Hematopoietic multipotent progenitor cell treated with erythropoietin and hydrocortisone succinate and interleukin-3 and kit ligand, for 4 days (in vitro differentiated cells): ENCODE measurements around the gene SARS1.
"Not testable (repeated sequence)": the region's sequence is repeated elsewhere in the genome, so short reads cannot be mapped to it uniquely, and the experiment has no call there.

Experiments used
- DNase-seq: peaks from one replicate; pipeline ENCODE4 v3.0.0-alpha.2; 2015

The SARS1 gene

GRCh38 chr1:109193653-109194590 lies 19.8 kb upstream of the SARS1 start:
- peak; percentile 80 for DNase-seq

- peak; percentile 18 for DNase-seq
Observed at GRCh38 chr1:109197158-109198042, 16.3 kb upstream of the SARS1 start.

GRCh38 chr1:109198043-109198695 lies 15.5 kb upstream of the SARS1 start:
- DNase-seq, result peak; percentile 64

GRCh38 chr1:109198745-109199144 lies 15.0 kb upstream of the SARS1 start:
- no peak for DNase-seq

- DNase-seq, result peak; percentile 46
Observed at GRCh38 chr1:109199710-109200109, 14.0 kb upstream of the SARS1 start.

- peak; percentile 65 for DNase-seq
Observed at GRCh38 chr1:109201123-109201703, 12.5 kb upstream of the SARS1 start.

GRCh38 chr1:109204484-109204883 lies 9.2 kb upstream of the SARS1 start:
- DNase-seq, result no peak

GRCh38 chr1:109206339-109206738 lies 7.4 kb upstream of the SARS1 start:
- no peak for DNase-seq

GRCh38 chr1:109207467-109208103 lies 6.1 kb upstream of the SARS1 start:
- DNase-seq, result no peak

- DNase-seq, result no peak
Observed at GRCh38 chr1:109208394-109208793, 5.3 kb upstream of the SARS1 start.

GRCh38 chr1:109208836-109209463 lies 4.8 kb upstream of the SARS1 start:
- no peak for DNase-seq

- DNase-seq, result no peak
Observed at GRCh38 chr1:109210058-109210457, 3.7 kb upstream of the SARS1 start.

GRCh38 chr1:109213345-109213823 lies 334 bp upstream of the SARS1 start:
- no peak for DNase-seq

GRCh38 chr1:109214695-109215623 lies 1.2 kb downstream of the SARS1 start:
- peak; percentile 66 for DNase-seq

- DNase-seq, result no peak
Observed at GRCh38 chr1:109216662-109217061, 2.9 kb downstream of the SARS1 start.

- DNase-seq, result peak; percentile 87
Observed at GRCh38 chr1:109218516-109218915, 4.8 kb downstream of the SARS1 start.

- DNase-seq, result not testable (repeated sequence)
Observed at GRCh38 chr1:109221201-109221600, 7.5 kb downstream of the SARS1 start.

- DNase-seq, result no peak
Observed at GRCh38 chr1:109225308-109225707, 11.6 kb downstream of the SARS1 start.

- no peak for DNase-seq
Observed at GRCh38 chr1:109225711-109226445, 12.2 kb downstream of the SARS1 start.

GRCh38 chr1:109228167-109228566 lies 14.4 kb downstream of the SARS1 start:
- DNase-seq, result no peak
